GM12878 (cell line): Measurements from ENCODE around the gene AMN1. TPM values are rescaled to one million over a fixed set of nuclear protein-coding genes. Genes with fewer than 3 reads are reported as not detected.
"Not testable (repeated sequence)": the region's sequence is repeated elsewhere in the genome, so short reads cannot be mapped to it uniquely, and the experiment has no call there.

Experiments used
- ATAC-seq: fragments of 200-7000 bp; cut with Tn5 transposase; 3 replicates; pipeline ENCODE4 v1.9.1; 2020; ENCODE audit warnings: mild to moderate bottlenecking, moderate library complexity
- BruUV-seq: library from RNA; stranded (reverse); fragments of 400-500 nt; replicated peaks from 2 replicates; lab custom pipeline; 2021; lab: Mats Ljungman, UMichigan
- CTCF ChIA-PET: fragments of 300-600 bp; sonication (Branson Sonifier 250); formaldehyde crosslinking; extraction: SDS; loops from one replicate; lab custom pipeline; 2021; ENCODE audit warnings: inconsistent platforms; lab: Yijun Ruan, JAX
- POLR2A ChIA-PET: fragments of 350-600 bp; formaldehyde crosslinking; extraction: SDS; loops from one replicate; lab custom pipeline; 2021; ENCODE audit warnings: inconsistent platforms; lab: Charles Lee
- RAD21 ChIA-PET: fragments of 300-600 bp; sonication (Branson Sonifier 250); formaldehyde crosslinking; loops from one replicate; lab custom pipeline; 2023; ENCODE audit warnings: antibody characterized with exemption; ENCODE audit not compliant: unreplicated experiment; lab: Charles Lee
- SMC1A ChIA-PET: fragments of 300-600 bp; sonication (Branson Sonifier 250); formaldehyde crosslinking; loops from one replicate; lab custom pipeline; 2023; ENCODE audit not compliant: unreplicated experiment, uncharacterized antibody; lab: Charles Lee
- DNase-seq: peaks from one replicate; pipeline ENCODE4 v3.0.0-alpha.2; 2011; ENCODE audit warnings: low read depth, low spot score
- FAIRE-seq: peaks from 3 replicates; lab custom pipeline; 2011; peaks lifted over from hg19 to GRCh38; lab: Jason Lieb, UNC
- H2AFZ ChIP-seq: 2 replicates; pipeline ENCODE4 v1.6.0; 2011; ENCODE audit warnings: low read depth, low read length, control low read depth; ENCODE audit not compliant: control insufficient read depth
- H3K27ac ChIP-seq: 2 replicates; pipeline ENCODE4 v1.5.1; 2011; ENCODE audit warnings: control low read depth; ENCODE audit not compliant: control insufficient read depth, insufficient read depth
- H3K27me3 ChIP-seq, 2 experiments: replicated peaks in 1 of 2; 2 replicates each; pipeline versions ENCODE4 v1.6.0 to v1.6.1; 2011; ENCODE audit warnings: low read length in 1 of 2; ENCODE audit not compliant: control insufficient read depth in 2 of 2, insufficient read depth in 2 of 2
- H3K36me3 ChIP-seq, 2 experiments: 2 replicates each; pipeline ENCODE4 v1.5.1; 2011; ENCODE audit warnings: low read length in 1 of 2; ENCODE audit not compliant: control insufficient read depth in 2 of 2, insufficient read depth in 2 of 2
- H3K4me1 ChIP-seq: 2 replicates; pipeline ENCODE4 v1.6.1; 2011; ENCODE audit warnings: mild to moderate bottlenecking, low read length, moderate library complexity, mixed read lengths; ENCODE audit not compliant: control insufficient read depth, insufficient read depth
- H3K4me2 ChIP-seq: 2 replicates; pipeline ENCODE4 v1.6.0; 2011; ENCODE audit warnings: control low read depth; ENCODE audit not compliant: control insufficient read depth, insufficient read depth
- H3K4me3 ChIP-seq: fragments of 200-600 bp; sonication (generic); 2 replicates; pipeline ENCODE4 v1.5.1; 2016
- H3K79me2 ChIP-seq: 2 replicates; pipeline ENCODE4 v1.6.0; 2011; ENCODE audit warnings: low read length; ENCODE audit not compliant: control insufficient read depth, insufficient read depth
- H3K9ac ChIP-seq: 2 replicates; pipeline ENCODE4 v1.8.0; 2011; ENCODE audit warnings: low read length, control low read depth, mixed read lengths; ENCODE audit not compliant: control insufficient read depth, insufficient read depth
- H3K9me3 ChIP-seq: replicated peaks from 3 replicates; pipeline ENCODE4 v1.5.1; 2011; ENCODE audit warnings: mild to moderate bottlenecking, low read length; ENCODE audit not compliant: control insufficient read depth, insufficient read depth
- H4K20me1 ChIP-seq: 2 replicates; pipeline ENCODE4 v1.6.0; 2011; ENCODE audit not compliant: control insufficient read depth, insufficient read depth
- CUX1 ChIP-seq: IDR thresholded peaks from 2 replicates; pipeline ENCODE4 v1.6.1; 2012; ENCODE audit warnings: improper control_type of control experiment, low read depth, low read length; ENCODE audit not compliant: insufficient replicate concordance
- IKZF2 ChIP-seq, 2 experiments: fragments of 450-650 bp; IDR thresholded peaks; 2 replicates each; pipeline ENCODE4 v1.6.1; 2017; ENCODE audit warnings: mild to moderate bottlenecking in 2 of 2, moderate library complexity in 2 of 2
- WGBS: methylation state at CpG from one replicate; pipeline ENCODE4 v1.1.6; 2016; ENCODE audit warnings: low lambda C conversion rate; ENCODE audit not compliant: insufficient replicate concordance, insufficient coverage; ENCODE audit errors: missing lambda C conversion rate; 5-methylcytosine and 5-hydroxymethylcytosine counted together
- in situ Hi-C: fragments of 300-500 bp; cut with MboI; formaldehyde crosslinking; loops from 9 replicates; pipeline ENCODE4 v1.14.3; 2018; ENCODE audit warnings: mixed read lengths
- intact Hi-C: fragments of 100-400 bp; cut with micrococcal nuclease; formaldehyde crosslinking; loops from one replicate; pipeline ENCODE4 v1.14.2; 2022; ENCODE audit not compliant: unreplicated experiment
- polyA plus RNA-seq, 11 experiments: library from polyadenylated mRNA; depleted of rRNA in 4 of 11; unstranded in 6 of 11; stranded (reverse) in 5 of 11; fragments of >200 nt; fragmentation: Nextera tagmentation in 4 of 11; fragmentation: Illumina TruSeq in 1 of 11; extraction: Ambion mirVana in 4 of 11; extraction: Trizol in 1 of 11; gene quantifications; 1 replicate in 1 of 11; 2 replicates in 10 of 11; pipeline versions ENCODE4 v1.2.1 to v1.2.3, GENCODE V29; 2011 to 2016; ENCODE audit warnings: inconsistent platforms in 2 of 11, missing spikeins in 2 of 11, low read depth in 1 of 11
- total RNA-seq, 4 experiments: library from RNA; depleted of rRNA in 3 of 4; stranded (reverse); fragments of >200 nt in 3 of 4; fragmentation: Illumina TruSeq in 1 of 4; extraction: Trizol in 1 of 4; gene quantifications; 2 replicates each; pipeline versions ENCODE4 v1.2.1 to v1.2.3, GENCODE V29; 2013 to 2021

The AMN1 gene
- total and polyA plus RNA-seq, 10 of the 15 experiments (the other 5 are each of a cell fraction or from before 2014, with no cell fraction given), result 5.4 to 19.3 (median 9.3) TPM

- no peak for TF ChIP-seq CUX1
- TF ChIP-seq IKZF2 (IDR thresholded peaks at IDR 0.05), result peak in 1 of 2 experiments; percentile 29; a peak in 2 of 4 replicates
These were observed 31.0 kb upstream of the AMN1 start (continued) for GRCh38 chr12:31759632-31760459.

DNA sequence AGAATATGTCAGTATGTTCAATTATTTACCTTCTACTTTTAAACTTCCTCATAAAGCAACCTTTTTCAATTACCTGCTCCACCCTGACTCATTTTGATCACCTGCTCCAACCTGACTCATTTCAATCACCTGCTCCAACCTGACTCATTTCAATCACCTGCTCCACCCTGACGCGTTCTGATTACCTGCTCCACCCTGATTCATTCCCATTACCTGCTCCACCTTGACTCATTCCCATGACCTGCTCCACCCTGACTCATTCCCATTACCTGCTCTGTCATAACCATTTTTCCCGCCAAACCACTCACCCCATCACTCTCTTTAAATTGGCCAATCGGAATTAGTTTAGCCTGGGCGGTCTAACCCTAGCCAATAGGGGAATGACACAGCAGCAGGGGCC lies 29.5 kb upstream of the AMN1 start:
- H3K9me3 ChIP-seq, in situ Hi-C loops, FAIRE-seq: not testable (repeated sequence)

More for the DNA sequence above, 29.5 kb upstream of the AMN1 start:
- BruUV-seq, ATAC-seq, H2AFZ ChIP-seq, intact Hi-C loops, POLR2A ChIA-PET, CTCF ChIA-PET, H3K27me3 ChIP-seq, H3K79me2 ChIP-seq, H4K20me1 ChIP-seq, H3K4me2 ChIP-seq, H3K9ac ChIP-seq, H3K36me3 ChIP-seq, H3K4me3 ChIP-seq, RAD21 ChIA-PET, DNase-seq, H3K27ac ChIP-seq, H3K4me1 ChIP-seq: not testable (repeated sequence)
- SMC1A ChIA-PET, result interaction anchor here (0.6 kb wide), 1 partner anchor 53 kb away, joined by 3 read pairs; no protein-coding TSS in a partner anchor
- 93% methylated on average over 5 of the region's 5 CpGs for WGBS
